ENCODE results near the gene ABCD4.

GRCh38 chr14:74241652-74242017 lies 61.1 kb downstream of the ABCD4 start:
- TF ChIP-seq, protein P1, sequence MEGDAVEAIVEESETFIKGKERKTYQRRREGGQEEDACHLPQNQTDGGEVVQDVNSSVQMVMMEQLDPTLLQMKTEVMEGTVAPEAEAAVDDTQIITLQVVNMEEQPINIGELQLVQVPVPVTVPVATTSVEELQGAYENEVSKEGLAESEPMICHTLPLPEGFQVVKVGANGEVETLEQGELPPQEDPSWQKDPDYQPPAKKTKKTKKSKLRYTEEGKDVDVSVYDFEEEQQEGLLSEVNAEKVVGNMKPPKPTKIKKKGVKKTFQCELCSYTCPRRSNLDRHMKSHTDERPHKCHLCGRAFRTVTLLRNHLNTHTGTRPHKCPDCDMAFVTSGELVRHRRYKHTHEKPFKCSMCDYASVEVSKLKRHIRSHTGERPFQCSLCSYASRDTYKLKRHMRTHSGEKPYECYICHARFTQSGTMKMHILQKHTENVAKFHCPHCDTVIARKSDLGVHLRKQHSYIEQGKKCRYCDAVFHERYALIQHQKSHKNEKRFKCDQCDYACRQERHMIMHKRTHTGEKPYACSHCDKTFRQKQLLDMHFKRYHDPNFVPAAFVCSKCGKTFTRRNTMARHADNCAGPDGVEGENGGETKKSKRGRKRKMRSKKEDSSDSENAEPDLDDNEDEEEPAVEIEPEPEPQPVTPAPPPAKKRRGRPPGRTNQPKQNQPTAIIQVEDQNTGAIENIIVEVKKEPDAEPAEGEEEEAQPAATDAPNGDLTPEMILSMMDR (IDR thresholded peaks at IDR 0.05): no peak
- TF ChIP-seq POLR2A (IDR thresholded peaks at IDR 0.05): no peak

Data from gastroesophageal sphincter (tissue), 3 donors.